Astrocyte (in vitro differentiated cells and primary cell): ENCODE results near the gene CHIC2. TPM values are rescaled to one million over a fixed set of nuclear protein-coding genes. Genes with fewer than 3 reads are reported as not detected.

Source experiments
- DNase-seq: peaks from one replicate; pipeline ENCODE4 v3.0.0-alpha.2; 2010; ENCODE audit warnings: low read depth
- FAIRE-seq: peaks from 2 replicates; lab custom pipeline; 2011; peaks lifted over from hg19 to GRCh38; lab: Jason Lieb, UNC
- H2AFZ ChIP-seq: 2 replicates; pipeline ENCODE4 v1.6.0; 2012; ENCODE audit warnings: low read depth, low read length, inconsistent platforms
- H3K27ac ChIP-seq: 2 replicates; pipeline ENCODE4 v1.5.1; 2011; ENCODE audit warnings: low read depth, low read length, inconsistent platforms
- H3K27me3 ChIP-seq: 2 replicates; pipeline ENCODE4 v1.6.0; 2011; ENCODE audit warnings: low read length, inconsistent platforms; ENCODE audit not compliant: insufficient read depth
- H3K36me3 ChIP-seq: 2 replicates; pipeline ENCODE4 v1.5.1; 2011; ENCODE audit warnings: low read length, inconsistent platforms; ENCODE audit not compliant: insufficient read depth
- H3K4me1 ChIP-seq: 2 replicates; pipeline ENCODE4 v1.5.1; 2011; ENCODE audit warnings: low read length, inconsistent platforms; ENCODE audit not compliant: insufficient read depth
- H3K4me2 ChIP-seq: 2 replicates; pipeline ENCODE4 v1.6.0; 2012; ENCODE audit warnings: low read length, inconsistent platforms
- H3K4me3 ChIP-seq: 2 replicates; pipeline ENCODE4 v1.5.1; 2011; ENCODE audit warnings: low read depth, mild to moderate bottlenecking, low read length, inconsistent platforms; ENCODE audit not compliant: insufficient read depth
- H3K79me2 ChIP-seq: 2 replicates; pipeline ENCODE4 v1.6.0; 2012; ENCODE audit warnings: mild to moderate bottlenecking, low read length, inconsistent platforms; ENCODE audit not compliant: insufficient read depth
- H3K9ac ChIP-seq: 2 replicates; pipeline ENCODE4 v1.6.0; 2012; ENCODE audit warnings: mild to moderate bottlenecking, low read length, inconsistent platforms
- H3K9me3 ChIP-seq: 2 replicates; pipeline ENCODE4 v1.5.1; 2012; ENCODE audit warnings: low read depth, mild to moderate bottlenecking, low read length, inconsistent platforms; ENCODE audit not compliant: insufficient read depth
- H4K20me1 ChIP-seq: 2 replicates; pipeline ENCODE4 v1.6.0; 2012; ENCODE audit warnings: low read length, inconsistent platforms; ENCODE audit not compliant: insufficient read depth
- H3K27ac Mint-ChIP-seq: one replicate; pipeline ENCODE4 v1.8.0; 2021; ENCODE audit warnings: mild to moderate bottlenecking, mixed read lengths; ENCODE audit not compliant: unreplicated experiment
- H3K27me3 Mint-ChIP-seq: one replicate; pipeline ENCODE4 v1.8.0; 2021; ENCODE audit warnings: low read depth, mixed read lengths; ENCODE audit not compliant: unreplicated experiment
- H3K36me3 Mint-ChIP-seq: one replicate; pipeline ENCODE4 v1.8.0; 2021; ENCODE audit warnings: low read depth, mixed read lengths; ENCODE audit not compliant: unreplicated experiment
- H3K4me1 Mint-ChIP-seq: one replicate; pipeline ENCODE4 v1.8.0; 2021; ENCODE audit warnings: low read depth, mixed read lengths; ENCODE audit not compliant: unreplicated experiment
- H3K4me3 Mint-ChIP-seq: one replicate; pipeline ENCODE4 v1.8.0; 2021; ENCODE audit warnings: mild to moderate bottlenecking, moderate library complexity, mixed read lengths; ENCODE audit not compliant: unreplicated experiment
- H3K9me3 Mint-ChIP-seq: one replicate; pipeline ENCODE4 v1.8.0; 2021; ENCODE audit warnings: mild to moderate bottlenecking, mixed read lengths; ENCODE audit not compliant: unreplicated experiment
- CTCF ChIP-seq: IDR thresholded peaks from 2 replicates; pipeline ENCODE4 v1.5.1; 2011; ENCODE audit warnings: low read depth, mild to moderate bottlenecking, inconsistent platforms, low read length, moderate library complexity; ENCODE audit not compliant: insufficient read depth
- EZH2 ChIP-seq: IDR thresholded peaks from 2 replicates; pipeline ENCODE4 v1.6.1; 2012; ENCODE audit warnings: mild to moderate bottlenecking, low read length, inconsistent platforms; ENCODE audit not compliant: insufficient read depth
- total RNA-seq: library from RNA; stranded (reverse); gene quantifications from 2 replicates; pipeline ENCODE4 v1.2.1, GENCODE V29; 2021

The CHIC2 gene
- total RNA-seq, 1 donor from 2014 or later = 38.2 TPM

- no peaks in the 10 kb centered on the region for H3K9me3 ChIP-seq
- no peaks in the 10 kb centered on the region for H3K4me1 ChIP-seq
- no peak overlapping the region for H3K9ac ChIP-seq
- no peaks in the 10 kb centered on the region for H3K36me3 ChIP-seq
- DNase-seq = no peak
- Mint-ChIP-seq H3K36me3 (peaks cover 1% of the 10 kb centered on the region), H3K9me3 (no peaks in the 10 kb centered on the region), H3K4me3 (no peak overlapping the region), H3K27me3 (no peaks in the 10 kb centered on the region), H3K27ac (no peak overlapping the region), H3K4me1 (peaks cover 14% of the 10 kb centered on the region)
- H3K27me3 ChIP-seq = no peaks in the 10 kb centered on the region
- H4K20me1 ChIP-seq = no peaks in the 10 kb centered on the region
- TF ChIP-seq EZH2 = no peak
- no peak for TF ChIP-seq CTCF
- H3K4me3 ChIP-seq = no peak overlapping the region
- H3K27ac ChIP-seq = no peak overlapping the region
- H3K4me2 ChIP-seq = no peak overlapping the region
- FAIRE-seq = no peak
- H3K79me2 ChIP-seq = no peaks in the 10 kb centered on the region
- H2AFZ ChIP-seq = no peak overlapping the region
Observed at GRCh38 chr4:53981066-53981465, 83.3 kb downstream of the CHIC2 start.

- no peak for TF ChIP-seq EZH2
- no peak for TF ChIP-seq CTCF
- Histone ChIP-seq H3K9ac (no peak overlapping the region), H3K36me3 (no peaks in the 10 kb centered on the region), H3K9me3 (no peaks in the 10 kb centered on the region), H3K27ac (no peak overlapping the region), H4K20me1 (no peaks in the 10 kb centered on the region), H3K27me3 (no peaks in the 10 kb centered on the region), H3K79me2 (no peaks in the 10 kb centered on the region), H3K4me1 (no peaks in the 10 kb centered on the region), H2AFZ (no peak overlapping the region), H3K4me2 (no peak overlapping the region), H3K4me3 (no peak overlapping the region)
- H3K9me3 Mint-ChIP-seq = peaks cover 2% of the 10 kb centered on the region
- FAIRE-seq (no peak), DNase-seq (peak; percentile 44)
- no peak overlapping the region for H3K27ac Mint-ChIP-seq
- no peaks in the 10 kb centered on the region for H3K4me1 Mint-ChIP-seq
- no peak overlapping the region for H3K4me3 Mint-ChIP-seq
- peaks cover 2% of the 10 kb centered on the region for H3K36me3 Mint-ChIP-seq
- no peaks in the 10 kb centered on the region for H3K27me3 Mint-ChIP-seq
Observed at GRCh38 chr4:53974561-53974960, 89.8 kb downstream of the CHIC2 start.

GRCh38 chr4:53967986-53968385 lies 96.4 kb downstream of the CHIC2 start:
- Histone ChIP-seq H3K4me3 (no peak overlapping the region), H3K4me1 (peaks cover 9% of the 10 kb centered on the region), H3K27me3 (no peaks in the 10 kb centered on the region), H3K9me3 (no peaks in the 10 kb centered on the region), H3K79me2 (no peaks in the 10 kb centered on the region), H3K9ac (no peak overlapping the region), H4K20me1 (no peaks in the 10 kb centered on the region), H2AFZ (no peak overlapping the region), H3K27ac (no peak overlapping the region), H3K4me2 (no peak overlapping the region), H3K36me3 (no peaks in the 10 kb centered on the region)
- Mint-ChIP-seq H3K27me3 (no peaks in the 10 kb centered on the region), H3K4me3 (no peak overlapping the region), H3K9me3 (peaks cover 2% of the 10 kb centered on the region), H3K36me3 (peaks cover 2% of the 10 kb centered on the region), H3K27ac (no peak overlapping the region), H3K4me1 (peaks cover 17% of the 10 kb centered on the region)
- no peak for FAIRE-seq
- TF ChIP-seq CTCF (no peak), EZH2 (no peak)
- no peak for DNase-seq
